Activated naive CD8-positive, alpha-beta T cell treated with anti-CD3 and anti-CD28 coated beads, Interleukin-2, amount 50 U/mL, for 24 hours (primary cell): ENCODE data around the gene ARHGAP33.
"Not testable (repeated sequence)": the region's sequence is repeated elsewhere in the genome, so short reads cannot be mapped to it uniquely, and the experiment has no call there.

Source experiments
- ATAC-seq: fragments of 150-1000 bp; cut with Tn5 transposase; one replicate; pipeline ENCODE4 v1.10.0; 2021
- DNase-seq: peaks from one replicate; pipeline ENCODE4 v3.0.0; 2021
- H3K27ac Mint-ChIP-seq: one replicate; pipeline ENCODE4 v1.8.0; 2021; ENCODE audit warnings: mild to moderate bottlenecking, mixed read lengths
- H3K27me3 Mint-ChIP-seq: one replicate; pipeline ENCODE4 v1.8.0; 2021; ENCODE audit warnings: mixed read lengths
- H3K36me3 Mint-ChIP-seq: one replicate; pipeline ENCODE4 v1.8.0; 2021; ENCODE audit warnings: low read depth, mixed read lengths
- H3K4me1 Mint-ChIP-seq: one replicate; pipeline ENCODE4 v1.8.0; 2021; ENCODE audit warnings: mixed read lengths
- H3K4me3 Mint-ChIP-seq: one replicate; pipeline ENCODE4 v1.8.0; 2021; ENCODE audit warnings: mild to moderate bottlenecking, moderate library complexity, mixed read lengths
- H3K9me3 Mint-ChIP-seq: one replicate; pipeline ENCODE4 v1.8.0; 2021; ENCODE audit warnings: mixed read lengths

ARHGAP33 gene

GRCh38 chr19:35832054-35832453 lies 56.7 kb downstream of the ARHGAP33 start:
- peaks cover 30% of the 10 kb centered on the region for H3K27me3 Mint-ChIP-seq
- no peak overlapping the region for H3K4me3 Mint-ChIP-seq
- ATAC-seq (no peak), DNase-seq (no peak)
- H3K9me3 Mint-ChIP-seq, result no peaks in the 10 kb centered on the region
- no peak overlapping the region for H3K27ac Mint-ChIP-seq
- no peaks in the 10 kb centered on the region for H3K36me3 Mint-ChIP-seq
- H3K4me1 Mint-ChIP-seq, result no peaks in the 10 kb centered on the region

GRCh38 chr19:35833972-35834371 lies 58.6 kb downstream of the ARHGAP33 start:
- ATAC-seq (no peak), DNase-seq (no peak)
- no peaks in the 10 kb centered on the region for H3K36me3 Mint-ChIP-seq
- H3K9me3 Mint-ChIP-seq, result peaks cover 3% of the 10 kb centered on the region
- H3K4me1 Mint-ChIP-seq, result no peaks in the 10 kb centered on the region
- H3K27ac Mint-ChIP-seq, result no peak overlapping the region
- peaks cover 27% of the 10 kb centered on the region for H3K27me3 Mint-ChIP-seq
- no peak overlapping the region for H3K4me3 Mint-ChIP-seq

GRCh38 chr19:35836096-35836495 lies 60.7 kb downstream of the ARHGAP33 start:
- not testable (repeated sequence) for H3K4me1 Mint-ChIP-seq, H3K36me3 Mint-ChIP-seq, ATAC-seq, H3K9me3 Mint-ChIP-seq, DNase-seq, H3K4me3 Mint-ChIP-seq, H3K27ac Mint-ChIP-seq
- peaks cover 25% of the 10 kb centered on the region for H3K27me3 Mint-ChIP-seq
